ENCODE measurements around the gene HOXA5.

The HOXA5 gene

DNA sequence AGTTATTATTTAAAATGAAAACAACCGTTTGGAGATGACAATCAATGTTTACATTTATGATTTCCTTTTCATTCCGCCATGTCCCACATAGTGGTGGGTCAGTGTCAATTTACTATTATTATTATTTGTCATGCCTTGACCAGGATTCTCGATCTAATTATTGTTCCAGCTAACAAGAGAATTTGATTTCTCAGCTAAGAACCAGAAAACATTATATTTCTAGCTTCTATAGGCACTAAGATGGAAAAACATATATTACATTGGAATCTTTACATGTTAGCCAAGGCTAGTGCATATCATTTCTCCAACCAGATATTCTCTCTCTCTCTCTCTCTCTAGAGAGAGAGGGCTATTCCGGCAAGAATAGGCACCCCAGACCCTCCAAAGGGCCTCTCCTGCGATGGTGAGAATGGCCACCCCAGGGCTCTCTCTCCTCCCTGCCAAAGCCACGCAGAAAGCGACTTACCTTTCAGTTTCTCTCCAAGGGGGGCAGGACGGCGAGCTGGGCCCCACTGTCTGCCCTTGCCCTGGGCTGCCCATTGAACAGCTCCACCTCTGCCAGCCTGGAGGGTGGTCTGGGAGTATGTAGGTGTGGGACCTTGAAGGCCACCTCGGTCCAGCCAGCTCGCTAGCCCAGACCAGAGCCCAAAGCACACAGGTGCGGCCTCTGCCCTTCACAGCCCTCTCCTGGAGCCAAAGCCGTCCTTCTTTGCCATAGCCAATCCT is 6.5 kb upstream of the HOXA5 start:
- DNase-seq (ENCODE audit: low spot score), result no peak

DNA sequence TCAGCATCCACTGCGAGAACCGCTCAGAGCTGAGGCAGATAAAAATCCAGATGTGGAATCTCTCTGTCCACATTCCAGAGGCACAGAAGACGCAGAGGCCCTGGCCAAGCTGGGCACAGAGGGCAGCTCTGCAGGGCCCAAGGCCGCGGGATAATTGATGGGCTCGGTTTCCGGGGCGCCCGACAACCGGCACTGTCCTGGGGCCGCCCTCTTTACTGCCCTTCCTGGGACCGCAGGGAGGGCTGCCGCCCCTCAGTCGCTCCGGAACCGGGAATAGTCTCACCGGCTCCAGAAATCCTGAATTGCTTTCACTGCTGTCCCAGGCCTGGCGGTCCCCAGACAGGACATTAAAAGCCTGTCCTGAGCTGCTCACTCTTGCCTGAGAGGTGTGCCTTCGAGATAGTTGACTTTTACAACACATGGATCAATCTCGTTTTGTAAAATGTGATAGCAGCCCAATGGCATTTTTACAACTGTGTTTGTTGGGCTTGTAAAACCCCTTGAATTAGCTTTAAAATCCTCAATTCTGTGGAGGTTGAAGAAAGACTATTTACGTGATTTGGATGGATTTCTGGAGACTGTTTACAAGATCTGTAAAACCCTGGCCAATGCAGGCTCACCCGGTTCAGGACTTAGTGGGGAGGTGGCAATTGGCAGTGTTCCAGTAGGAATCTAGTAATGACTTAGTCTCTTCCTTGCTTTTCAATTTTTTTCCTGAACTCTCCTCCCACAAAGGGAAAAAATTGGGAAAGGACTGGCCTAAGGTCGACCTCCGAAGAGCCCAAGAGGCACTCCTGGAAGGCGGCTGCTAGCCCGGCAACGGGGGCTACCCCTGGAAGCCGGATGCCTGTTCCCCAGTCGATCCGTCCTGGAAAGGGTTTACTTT is 5.5 kb upstream of the HOXA5 start:
- DNase-seq (ENCODE audit: low spot score), result no peak

DNA sequence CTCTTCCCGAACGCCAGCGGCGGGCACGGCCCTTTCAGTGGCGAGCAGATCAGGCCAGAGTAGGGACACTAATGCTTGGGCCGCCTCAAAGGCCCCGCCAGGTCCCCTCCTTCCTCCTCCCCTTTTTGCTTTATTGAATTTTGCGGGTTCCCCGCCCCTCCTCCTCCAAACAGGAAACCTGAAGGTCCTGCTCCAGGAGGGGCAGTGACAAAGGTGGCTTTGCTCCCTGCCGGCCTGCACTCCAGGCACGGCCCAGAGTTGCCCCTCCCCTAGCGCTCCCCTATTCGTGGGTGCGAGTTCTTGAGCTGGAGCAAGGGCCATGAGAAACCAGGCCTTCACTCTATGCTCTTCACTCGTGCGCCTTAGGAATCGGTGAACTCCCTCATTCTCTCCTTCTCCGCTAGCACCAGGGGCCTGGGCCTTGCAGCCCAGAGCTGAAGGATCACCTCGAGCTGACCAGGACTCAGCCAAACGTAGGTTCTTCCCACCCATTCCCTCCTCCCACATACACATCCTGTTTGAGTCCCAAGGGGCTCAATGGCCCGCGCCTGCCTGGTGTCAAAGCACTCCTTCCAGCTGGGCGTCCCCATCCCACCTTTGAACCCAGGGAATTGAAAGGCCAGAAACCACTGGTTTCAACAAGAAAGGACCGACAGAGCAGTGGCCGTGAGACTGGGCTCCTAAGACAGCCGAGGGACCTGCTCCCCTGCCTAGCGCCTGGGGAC is 4.7 kb upstream of the HOXA5 start:
- no peak for DNase-seq (ENCODE audit: low spot score)

DNA sequence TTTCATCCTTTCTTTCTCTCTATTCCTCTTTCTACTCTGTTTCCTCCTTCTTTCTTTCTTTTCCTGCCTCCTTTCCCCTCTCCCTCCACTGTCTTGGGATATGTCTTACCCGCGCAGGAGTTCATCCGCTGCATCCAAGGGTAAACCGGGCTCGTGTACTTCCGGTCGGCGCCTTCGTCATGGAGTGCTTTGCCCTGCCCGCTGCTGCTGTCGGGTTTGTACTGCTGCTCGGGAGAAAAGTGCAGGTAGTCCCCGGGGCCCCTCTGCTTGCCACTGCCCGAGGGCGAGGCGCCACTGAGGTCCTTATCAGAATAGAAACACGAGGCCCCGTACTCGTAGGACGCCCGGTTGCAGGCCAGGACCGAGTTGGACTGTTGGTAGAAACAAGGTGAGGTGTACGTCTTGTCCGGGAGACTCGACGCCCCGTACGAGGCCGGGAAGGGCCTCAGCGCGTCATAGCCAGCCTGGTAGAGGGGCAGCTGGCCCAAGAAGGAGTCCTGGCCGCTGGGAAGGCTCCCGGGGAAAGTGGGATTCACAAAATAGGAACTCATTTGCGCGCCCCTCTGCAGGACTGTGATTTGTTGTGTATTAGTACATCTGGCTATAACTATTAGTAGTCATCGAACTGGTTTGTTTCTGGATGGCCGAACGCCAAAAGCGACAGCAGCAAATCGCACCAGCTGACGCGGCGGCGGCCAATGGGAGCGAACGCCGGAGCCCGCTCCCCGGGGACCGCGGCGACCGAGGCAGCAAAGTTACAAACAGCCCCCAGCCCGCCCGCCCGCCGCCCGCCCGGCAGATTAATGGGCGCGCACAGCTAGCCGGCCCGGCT is 3.9 kb upstream of the HOXA5 start, which contains the start of gene HOXA6:
Gene HOXA6 (minus strand): TSS at position 576 of the 832 bp plus-strand sequence. CDS start 25 bp downstream, at position 551.
- DNase-seq (ENCODE audit: low spot score), result no peak

DNA sequence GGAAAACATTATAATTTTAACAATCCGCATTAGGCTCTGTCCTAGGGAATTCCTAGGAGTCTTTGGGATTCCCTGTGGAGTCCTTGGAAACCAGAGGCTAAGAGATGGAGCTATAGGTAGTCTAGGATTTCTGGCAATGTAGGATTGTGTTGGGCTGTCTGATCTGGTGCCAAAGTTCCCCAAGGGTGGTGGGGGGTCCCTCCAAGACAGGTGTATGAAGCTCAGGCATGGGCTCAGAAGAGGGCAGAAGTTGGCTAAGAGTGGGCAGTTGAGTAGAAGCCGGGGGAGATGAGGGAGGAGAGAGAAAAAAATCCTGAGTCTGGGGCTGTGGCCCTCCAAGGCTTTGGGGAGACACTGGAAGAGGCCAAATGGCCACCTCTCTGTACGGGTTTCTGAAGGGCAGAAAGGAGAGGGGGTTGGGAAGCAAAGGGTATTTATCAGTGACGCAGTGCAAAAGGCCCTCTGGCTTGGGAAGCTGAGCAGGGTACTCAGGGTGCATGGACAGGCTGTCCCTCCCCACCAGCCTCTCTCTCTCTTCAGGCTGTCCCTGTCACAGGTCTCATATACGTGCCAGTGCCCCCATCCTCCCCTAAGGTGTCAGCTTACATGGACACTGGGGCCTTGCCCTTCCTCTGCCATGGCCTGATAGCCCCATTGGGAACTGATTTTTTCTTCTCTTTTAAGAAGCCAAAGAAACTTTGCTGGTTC is 3.2 kb upstream of the HOXA5 start:
- no peak for DNase-seq (ENCODE audit: low spot score)

DNA sequence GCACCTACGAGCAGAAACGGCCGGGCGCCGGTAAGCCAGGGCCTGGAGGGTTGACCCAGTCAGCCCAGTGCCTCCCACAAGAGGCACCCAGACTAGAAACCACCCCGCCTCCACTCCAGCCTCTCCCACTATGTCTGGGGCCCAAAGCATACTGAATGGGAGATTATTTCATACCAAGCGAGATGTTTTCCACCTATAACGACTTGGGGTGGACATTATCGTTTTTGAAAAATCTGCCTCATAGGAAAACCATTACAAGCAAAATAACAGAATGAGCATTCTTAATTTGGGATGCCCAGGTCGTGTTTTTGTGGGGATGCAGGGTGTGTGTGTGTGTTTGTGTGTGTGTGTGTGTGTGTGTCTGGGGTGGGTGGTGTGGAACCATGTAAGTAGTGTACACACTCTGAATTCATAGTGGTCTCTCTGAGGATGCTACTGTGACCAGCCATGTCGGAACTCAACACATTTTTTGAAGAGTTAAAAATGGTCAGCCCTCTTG is 2.5 kb upstream of the HOXA5 start:
- DNase-seq (ENCODE audit: low spot score), result no peak

DNA sequence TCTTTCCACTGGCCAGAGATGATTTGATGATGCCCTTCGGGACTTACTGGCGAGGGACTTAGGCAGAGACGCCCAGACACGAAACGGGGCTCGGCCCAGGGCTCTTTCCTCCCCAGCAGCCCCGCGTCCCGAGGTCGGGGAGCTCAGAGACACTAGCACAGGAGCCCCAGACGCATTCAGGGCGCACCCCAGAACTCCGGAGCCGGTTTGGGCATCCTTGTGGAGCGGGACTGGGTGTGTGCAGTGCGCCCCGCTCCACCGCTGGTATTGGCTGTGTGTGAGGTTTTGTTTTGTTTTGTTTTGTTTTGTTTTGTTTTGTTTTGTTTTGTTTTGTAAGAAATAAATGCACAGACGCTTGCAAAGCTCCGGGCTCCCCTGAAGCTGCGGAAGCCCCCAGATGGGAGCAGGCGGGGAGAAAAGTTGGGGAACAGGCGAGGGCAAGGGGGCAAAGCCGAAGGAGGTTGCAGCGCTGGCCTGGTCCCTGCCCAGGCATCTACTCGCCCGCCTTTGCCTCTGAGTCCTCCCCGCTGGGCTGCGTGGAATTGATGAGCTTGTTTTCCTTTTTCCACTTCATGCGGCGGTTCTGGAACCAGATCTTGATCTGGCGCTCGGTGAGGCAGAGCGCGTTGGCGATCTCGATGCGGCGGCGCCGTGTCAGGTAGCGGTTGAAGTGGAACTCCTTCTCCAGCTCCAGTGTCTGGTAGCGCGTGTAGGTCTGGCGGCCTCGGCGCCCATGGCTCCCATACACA is 1.9 kb upstream of the HOXA5 start:
- DNase-seq (ENCODE audit: low spot score), result no peak

DNA sequence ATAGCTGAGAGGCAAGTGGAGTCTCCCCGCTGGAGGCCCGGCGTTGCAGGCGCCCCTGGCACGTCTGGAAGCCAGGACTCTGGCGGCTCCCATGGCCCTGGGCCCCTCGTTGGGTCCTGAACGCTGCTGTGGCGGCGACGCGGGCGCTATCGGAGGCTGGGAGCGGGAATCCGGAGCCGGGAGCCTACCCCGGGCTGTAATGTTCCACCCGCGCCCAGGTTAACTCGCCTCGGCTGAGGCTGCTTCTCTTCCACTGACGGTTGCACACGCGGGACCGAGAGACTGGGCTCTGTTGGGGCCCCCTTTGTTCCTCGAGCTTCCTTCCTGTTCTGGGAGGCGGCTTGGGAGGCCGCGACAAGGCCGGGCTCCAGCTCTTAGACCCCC is 1.3 kb upstream of the HOXA5 start:
- DNase-seq (ENCODE audit: low spot score), result no peak

DNA sequence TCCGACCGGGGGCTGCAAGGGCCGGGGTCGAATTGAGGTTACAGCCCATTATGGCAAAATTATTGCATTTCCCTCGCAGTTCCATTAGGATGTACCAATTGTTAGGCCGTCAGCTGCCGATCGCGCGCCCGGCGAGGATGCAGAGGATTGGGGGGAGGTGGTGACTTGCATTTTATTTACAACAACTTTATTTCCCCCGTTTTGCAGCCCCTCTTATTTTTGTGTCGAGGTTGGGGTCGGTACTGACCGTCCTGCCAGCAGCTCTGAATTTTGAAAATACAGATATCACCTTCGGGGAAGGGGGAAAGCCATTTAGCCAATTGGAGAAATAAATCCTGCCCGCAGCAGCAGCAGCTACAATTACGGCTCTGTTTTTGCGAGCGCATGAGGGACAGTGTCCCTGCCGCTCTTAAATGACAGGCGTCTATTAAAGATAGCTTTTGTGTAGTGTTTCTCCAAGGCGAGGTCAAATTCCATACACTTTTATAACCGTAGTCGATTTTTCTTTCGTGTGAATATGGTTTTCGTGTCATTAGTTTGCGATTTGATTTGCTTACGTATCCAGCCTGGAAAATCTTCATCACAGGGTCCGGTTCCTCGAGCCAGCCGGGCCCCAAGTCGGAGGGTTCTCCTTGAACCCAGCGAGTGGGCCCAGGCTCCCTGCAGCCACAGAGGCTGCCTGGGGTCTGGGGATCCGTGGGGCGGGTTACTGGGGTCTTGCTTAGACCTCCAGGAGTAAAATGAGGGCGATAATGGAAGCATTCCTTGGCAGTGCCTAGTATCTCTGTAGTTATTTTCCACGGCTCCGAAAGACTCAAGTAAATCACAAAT is 684 bp upstream of the HOXA5 start:
- DNase-seq (ENCODE audit: low spot score), result no peak

DNA sequence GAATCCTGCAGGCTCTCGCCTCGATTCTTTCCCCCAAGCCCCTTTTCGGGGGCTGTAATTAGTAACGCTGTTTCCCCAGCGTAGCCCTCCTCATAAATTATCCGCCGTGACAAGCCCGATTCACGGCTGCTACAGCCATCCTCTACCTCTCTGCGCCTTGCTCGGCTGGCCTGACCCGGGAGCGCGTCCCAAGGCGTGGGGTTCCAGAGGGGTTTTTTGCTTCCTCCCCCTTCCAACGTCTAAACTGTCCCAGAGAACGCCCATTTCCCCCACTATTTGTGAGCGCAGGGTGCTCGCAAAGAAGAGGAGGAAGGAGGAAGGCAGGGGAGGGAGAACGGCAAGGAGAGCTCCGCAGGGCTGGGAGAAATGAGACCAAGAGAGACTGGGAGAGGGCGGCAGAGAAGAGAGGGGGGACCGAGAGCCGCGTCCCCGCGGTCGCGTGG is 880 bp downstream of the HOXA5 start:
- DNase-seq (ENCODE audit: low spot score), result no peak

DNA sequence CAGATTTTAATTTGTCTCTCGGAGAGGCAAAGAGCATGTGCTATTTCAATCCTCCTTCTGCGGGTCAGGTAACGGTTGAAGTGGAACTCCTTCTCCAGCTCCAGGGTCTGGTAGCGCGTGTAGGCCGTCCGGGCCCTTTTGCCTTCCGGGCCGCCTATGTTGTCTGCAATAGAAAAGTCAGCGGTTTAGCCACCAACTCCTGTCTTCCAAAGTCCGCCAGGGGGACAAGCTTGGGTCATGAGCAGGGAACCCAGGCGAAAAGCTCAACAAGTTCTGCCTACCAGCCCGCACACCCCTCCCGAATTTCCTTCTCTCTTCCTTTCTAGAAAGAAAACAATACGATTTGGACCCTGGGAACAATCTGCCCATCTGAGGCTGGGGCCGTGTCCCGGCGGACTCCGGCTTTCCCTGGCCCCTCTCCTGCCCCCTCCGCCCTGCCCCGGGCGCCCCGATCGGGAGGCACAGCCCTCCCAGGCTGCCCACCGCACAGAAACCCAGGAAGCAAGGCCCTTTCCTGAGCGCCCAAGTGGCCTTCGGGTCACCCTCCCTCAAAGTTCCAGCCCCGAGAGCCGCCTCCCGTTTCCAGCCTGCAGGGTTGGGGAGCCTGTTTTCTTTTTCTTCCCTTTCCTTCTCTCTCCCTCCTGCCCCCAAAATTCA is 1.4 kb downstream of the HOXA5 start:
- no peak for DNase-seq (ENCODE audit: low spot score)

DNA sequence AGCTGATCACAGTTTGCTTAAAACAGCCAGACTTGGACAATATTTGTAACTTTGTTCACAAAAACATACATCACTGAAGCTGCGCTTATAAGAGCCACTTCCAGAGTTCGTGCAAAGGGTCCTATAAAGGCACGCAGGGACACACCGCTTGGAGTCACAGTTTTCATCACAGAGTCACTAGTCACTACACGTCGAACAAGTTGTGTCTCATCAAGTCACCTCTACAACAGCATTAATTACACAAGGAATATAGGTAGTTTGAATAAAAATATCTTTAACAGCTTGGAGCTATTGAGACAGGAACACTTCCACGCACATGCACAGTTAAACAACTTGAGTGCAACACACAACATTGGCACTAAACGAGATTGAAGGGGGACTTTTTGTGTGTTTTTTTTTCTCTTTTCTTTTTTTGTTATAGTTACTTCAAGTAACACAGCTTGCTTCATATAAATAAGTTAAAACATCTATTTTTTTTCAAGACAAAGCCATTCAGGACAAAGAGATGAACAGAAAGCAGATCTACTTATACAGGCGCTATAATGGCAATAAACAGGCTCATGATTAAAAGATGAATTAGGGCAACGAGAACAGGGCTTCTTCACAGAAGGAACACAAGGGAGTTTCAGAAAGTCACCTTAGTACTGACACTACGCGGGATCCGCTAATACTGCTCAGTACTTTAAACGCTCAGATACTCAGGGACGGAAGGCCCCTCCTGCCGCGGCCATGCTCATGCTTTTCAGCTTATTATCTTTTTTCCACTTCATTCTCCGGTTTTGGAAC is 2.2 kb downstream of the HOXA5 start:
- no peak for DNase-seq (ENCODE audit: low spot score)

DNA sequence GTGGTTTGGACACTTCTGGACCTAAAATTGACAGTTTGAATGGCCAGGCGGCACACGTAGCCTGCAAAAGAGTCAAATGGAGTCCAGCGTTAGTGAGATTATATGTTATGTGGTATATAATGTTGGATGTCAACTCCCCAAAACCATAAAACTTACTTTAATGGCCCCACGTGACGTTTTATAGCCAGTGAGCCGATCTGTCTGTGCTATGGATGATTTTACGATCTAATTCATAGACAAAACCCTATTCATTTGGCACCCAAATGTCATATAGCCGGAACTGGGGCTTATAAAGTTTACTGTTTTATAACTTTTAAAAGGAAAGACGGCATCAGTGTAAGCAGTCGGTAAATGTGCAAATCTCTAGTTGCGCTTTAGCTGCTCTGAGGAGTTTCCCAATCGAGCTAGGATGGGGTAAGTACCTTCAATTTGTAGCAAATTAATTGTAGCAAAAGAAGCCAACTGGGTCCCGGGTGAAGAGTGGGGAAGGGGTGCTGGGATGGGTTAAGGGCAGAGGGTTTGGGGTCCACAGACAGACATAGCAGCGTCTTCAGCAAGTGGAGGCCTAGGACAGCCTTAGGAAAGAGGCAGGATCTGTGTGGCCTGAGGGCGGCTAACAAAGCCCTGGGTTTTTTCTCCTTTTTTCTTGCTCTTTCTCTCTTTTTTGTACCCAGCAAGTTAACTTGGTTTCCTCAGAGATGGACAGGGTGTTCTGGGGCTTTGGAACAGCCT is 3.2 kb downstream of the HOXA5 start:
- DNase-seq (ENCODE audit: low spot score), result no peak

DNA sequence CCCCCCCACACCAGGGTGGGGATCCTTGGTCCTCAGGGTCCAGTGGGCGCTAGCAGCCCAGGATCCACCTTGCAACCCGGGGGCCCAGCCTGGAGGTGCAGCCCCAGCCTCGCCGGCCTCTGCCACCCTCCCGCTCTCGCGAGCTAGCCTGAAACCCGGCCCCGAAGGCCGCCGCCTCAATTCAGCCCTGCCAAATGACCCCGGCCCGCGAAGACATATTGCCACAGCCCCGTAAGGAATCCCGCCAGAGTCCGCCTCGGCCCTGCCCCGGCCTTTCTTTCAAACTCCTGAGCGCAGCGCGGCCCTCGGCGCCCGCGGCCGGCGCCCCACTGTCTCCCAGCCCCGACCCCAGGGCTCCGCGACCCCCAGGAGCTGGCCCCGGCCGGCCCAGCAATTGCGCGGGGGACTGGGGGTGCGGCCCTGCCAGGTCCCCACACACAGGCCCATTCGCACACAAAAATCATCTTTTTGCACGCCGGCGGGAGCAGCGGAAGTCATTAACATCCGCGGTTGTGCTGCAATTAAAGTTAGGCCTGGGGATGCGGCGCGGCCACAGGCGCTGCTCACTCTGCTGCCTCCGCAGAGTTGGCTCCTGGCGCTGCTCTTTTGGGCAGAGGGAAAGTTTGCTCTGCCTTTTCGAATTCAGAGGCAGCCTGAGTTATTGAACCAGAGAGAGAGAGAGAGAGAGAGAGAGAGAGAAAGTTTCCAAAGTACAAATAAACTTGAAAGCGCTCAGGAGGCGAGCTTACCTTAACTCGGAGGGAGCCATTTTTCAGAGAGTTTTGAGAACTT is 4.0 kb downstream of the HOXA5 start:
- DNase-seq (ENCODE audit: low spot score), result no peak

DNA sequence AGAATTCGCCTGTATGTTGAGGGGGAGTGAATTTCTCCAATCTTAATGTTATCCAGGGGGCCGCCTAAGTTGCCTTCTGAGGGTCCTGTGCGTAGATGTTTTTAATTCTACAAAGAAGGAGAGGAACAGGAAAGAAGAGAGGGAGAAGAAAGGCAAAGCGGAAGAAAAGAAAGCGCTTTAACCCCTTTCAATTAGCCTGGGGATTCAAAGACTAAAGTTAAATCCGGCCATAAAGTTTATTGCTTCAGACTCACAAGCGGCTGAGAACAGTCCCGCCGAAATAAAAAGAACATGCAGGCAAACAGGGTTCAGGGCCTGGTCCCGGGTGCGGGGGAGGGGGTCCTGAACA is 4.5 kb downstream of the HOXA5 start:
- no peak for DNase-seq (ENCODE audit: low spot score)

DNA sequence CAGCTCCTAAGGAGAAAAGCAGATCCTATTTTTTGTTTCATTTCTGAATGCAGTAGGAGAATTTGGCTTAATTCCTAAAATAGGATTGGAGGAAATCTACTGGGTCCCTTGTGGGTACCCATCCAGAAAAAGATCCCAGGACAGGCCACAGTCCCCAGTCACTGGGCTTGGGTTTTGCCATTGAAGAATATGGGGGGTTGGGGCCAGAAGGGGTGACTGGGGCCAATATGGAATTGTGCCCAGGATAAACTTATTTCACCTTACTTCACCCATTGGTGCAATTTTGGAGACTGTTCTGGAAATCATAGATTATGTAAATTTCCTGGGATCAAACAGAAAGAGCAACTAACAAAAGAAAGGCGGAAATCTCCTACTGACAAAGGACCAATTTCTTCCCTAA is 5.0 kb downstream of the HOXA5 start:
- DNase-seq (ENCODE audit: low spot score), result no peak
